HG03159 (cell line): Measurements from ENCODE around the gene TMEM151B.
A peak's percentile ranks its signal among the peaks of the same experiment; 100 is the strongest.
"Not testable (repeated sequence)": the region's sequence is repeated elsewhere in the genome, so short reads cannot be mapped to it uniquely, and the experiment has no call there.

ENCODE experiments used
- ATAC-seq: cut with Tn5 transposase; IDR thresholded peaks from one replicate; pipeline ENCODE4 v1.9.1; 2021; ENCODE audit warnings: mild to moderate bottlenecking, moderate library complexity; ENCODE audit not compliant: unreplicated experiment

TMEM151B gene

DNA sequence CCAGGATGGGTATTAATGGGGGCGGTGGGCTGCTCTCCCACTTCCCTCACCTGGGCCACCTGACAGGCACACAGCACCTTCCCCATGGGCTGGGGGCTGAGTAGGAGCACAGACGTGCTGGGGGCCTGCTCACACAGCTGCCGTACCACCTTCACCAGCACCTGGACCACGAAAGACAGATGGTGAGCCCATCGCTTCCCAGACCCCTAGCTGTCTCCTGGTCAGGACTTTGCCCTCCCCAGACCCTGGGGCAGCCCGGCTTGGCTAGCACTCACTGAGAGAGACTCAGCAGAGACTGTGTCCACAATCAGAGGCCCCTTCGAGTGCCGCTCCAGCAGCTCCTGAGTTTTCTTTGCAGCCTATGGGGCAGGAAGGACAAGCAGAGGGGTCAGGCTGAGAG, 30.9 kb downstream of the TMEM151B start:
- ATAC-seq = no peak

DNA sequence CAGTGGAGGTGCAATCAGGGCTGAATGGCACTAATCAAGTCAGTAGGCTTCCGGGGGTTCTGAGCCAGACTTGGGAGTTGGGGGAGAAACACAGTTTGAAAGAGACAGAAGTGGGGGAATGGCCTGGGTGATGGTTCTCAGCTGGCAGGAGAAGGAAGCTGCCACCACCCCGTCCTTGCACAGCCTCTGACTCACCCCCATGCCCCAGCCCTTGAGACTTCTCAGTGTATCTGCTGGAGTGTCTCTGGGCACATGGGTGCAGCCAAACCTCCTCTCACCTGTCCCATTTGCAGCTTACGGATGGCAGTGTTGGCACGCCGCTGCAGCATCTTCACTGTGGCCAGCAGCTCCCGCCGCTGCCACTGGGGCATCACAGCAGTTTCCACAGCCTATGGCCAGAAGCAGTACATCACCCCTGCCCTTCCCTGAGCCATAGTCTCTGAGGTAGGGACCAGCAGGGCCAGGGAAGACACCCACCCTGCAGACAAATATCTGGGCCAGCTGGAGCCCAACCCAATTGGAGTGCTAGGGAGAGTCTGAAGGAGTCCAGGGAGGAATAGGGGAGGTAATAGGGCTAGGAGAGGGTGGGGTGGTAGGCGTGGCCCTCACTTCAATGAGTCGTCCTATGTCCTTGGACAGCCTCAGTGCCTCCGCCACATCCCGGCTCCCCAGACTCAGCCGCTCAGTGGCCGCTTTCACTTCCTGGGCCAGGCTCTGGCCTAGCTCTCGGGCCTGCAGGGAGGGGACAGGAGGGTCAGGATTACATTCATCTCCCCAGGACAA, 31.7 kb downstream of the TMEM151B start:
- no peak for ATAC-seq

DNA sequence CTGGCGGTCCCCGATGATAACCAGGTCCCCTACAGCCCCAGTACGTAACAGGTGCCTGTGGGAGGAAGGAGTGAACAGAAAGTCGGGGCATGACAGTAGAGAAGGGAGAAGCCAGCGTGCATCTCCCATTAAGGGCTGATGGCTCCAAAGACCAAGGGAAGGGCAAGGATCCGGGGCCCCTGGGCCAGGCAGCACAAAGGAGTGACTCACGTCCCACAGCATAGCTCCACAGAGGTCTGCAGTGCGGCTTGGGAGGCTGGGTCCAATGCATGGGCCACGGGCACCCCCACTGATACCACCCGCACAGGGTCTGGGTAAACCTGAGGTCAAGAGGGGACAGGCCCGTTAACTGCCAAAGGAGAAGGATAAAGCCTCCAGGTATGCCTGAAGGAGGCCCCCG, 32.6 kb downstream of the TMEM151B start:
- ATAC-seq = no peak

DNA sequence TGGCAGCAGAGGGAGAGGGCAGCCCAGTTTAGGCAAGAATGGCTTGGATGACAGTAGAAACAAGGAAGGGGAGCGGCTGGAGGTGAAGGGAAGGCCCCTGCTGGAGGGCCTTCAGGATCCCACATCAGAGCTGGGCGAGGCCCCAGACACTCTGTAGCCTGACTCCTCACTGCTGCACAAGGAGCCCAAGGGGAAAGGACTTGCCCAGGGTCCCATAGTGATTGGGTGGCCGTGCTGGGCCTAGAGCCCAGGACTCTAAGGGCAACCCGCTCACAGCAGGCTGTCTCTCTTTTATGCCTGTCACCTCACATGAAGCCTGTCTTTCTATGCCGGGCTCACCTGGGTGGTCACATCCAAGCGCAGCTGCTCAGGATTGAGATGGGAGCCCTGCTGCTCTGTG, 33.6 kb downstream of the TMEM151B start:
- no peak for ATAC-seq

DNA sequence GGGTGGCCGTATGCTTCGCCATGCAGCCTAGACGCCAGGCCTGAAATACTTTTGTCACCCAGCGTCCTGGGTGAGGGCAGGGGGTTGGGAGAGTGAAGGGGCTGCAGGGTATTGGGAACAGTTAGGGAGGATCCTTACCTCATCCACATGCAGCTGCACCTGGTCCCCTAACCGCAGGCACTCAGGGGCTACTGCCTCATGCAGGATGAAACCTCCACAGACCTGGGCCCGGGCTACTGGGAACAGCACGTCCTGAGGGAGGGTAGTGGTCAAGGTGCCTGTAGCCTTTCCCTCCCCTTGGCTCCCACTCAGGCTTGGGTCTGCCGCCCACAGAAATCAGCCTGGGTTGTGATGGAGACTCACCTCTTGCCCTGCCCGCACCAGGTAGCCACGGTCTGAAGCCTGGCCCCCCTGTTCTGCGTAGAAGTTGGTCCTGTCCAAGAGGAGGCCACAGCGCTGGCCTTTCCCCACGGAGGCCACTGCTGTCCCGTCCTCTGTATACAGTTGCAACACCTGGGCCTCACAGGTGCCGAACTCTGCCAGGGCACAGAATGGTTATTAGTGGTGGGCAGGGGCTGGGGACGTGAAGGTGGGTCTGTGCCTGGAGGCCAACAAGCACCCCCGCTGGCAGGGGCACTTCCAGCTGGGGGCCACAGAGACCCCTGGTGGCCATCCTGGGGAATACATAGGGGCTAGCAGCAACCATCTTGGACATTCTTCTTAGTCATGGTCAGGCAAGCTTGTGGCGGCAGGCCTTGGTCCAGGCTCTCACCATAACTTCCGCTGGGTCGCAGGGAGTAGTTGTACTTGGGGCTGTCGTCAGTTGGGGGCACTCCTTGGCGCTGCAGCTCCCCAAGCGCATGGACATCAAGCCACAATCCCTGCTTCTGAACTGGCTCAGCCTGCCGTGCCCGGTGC, 34.3 kb downstream of the TMEM151B start:
- ATAC-seq = no peak

DNA sequence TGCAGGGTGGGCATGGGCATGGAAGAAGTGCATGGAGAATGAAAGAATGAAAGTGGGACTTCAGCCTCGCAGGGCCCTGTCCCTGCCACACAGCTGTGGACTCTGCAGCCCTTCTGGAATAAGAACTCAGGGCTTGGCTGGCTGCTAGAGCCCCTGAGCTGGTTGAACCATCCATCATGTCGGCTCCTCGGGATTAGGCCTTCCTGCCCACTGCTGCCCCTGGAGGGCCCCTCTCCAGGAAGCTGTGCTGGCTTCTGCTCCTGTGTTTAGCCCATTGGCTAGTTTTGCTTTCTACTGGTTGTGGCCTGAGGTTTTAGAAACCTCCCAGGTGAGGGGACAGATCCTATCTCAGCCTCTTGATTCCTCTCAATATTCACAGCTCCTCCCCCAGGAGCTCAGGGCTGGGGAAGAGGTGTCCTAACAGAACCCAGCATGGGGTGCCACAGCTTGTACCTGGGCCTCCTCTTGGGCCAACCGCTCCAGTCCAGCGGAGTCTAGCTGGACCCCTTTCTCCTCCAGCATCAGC, 35.0 kb downstream of the TMEM151B start:
- no peak for ATAC-seq

DNA sequence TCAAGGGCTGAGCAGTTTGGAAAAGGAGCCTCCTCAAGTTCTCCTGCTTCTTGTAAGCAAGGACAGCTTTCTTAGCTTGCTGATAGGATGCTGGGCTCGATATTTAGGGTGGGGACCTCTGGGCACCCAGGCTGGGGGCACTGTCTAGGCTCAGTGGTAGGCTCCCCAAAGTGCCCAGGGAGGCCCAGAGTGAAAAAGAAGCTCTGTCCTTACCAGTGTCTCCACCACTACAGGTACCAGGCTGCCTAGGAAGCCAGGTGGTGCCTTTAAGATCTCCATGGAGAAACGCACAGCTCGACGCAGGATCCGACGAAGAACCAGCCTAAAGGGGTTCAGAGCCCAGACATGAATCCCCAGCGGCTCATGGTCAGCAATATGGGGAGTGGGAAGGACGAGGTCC, 36.5 kb downstream of the TMEM151B start:
- no peak for ATAC-seq

DNA sequence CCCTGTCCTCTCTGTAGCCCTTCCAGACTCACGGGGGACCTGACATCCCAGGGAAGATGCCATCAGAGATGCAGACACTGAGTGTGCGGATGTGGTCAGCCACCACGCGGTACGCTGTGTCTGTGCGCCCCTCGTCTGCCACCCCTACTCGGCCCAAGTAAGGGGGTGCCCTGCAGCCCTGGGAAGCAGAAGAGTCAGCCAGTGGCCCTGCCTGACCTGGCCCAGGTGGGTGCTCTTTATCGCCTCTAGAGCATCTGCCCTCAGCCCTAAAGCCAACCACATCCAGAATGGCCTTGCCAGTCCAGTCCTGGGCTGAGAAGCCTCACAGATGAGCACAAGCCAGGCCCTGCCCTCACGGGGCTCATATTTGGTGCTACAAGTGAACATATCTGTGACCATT, 37.0 kb downstream of the TMEM151B start:
- ATAC-seq = no peak

DNA sequence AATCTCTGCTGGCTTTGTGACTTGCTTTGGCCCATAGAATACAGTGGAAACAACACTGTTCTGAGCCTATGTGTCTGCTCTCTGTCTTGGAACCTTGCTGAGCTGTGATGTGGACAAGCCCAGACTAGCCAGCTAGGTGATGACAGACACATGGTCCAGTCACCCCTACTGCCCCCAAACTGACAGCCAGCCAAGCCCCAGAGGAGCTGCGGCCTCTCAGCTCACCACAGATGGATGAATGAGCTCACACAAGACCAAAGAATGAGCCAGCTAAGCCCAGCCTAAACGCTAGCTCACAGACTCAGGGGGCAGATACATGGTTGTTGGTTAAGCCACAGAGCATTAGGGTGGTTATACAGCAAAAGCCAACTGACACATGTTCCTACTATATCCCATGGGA, 38.8 kb downstream of the TMEM151B start:
- no peak for ATAC-seq

DNA sequence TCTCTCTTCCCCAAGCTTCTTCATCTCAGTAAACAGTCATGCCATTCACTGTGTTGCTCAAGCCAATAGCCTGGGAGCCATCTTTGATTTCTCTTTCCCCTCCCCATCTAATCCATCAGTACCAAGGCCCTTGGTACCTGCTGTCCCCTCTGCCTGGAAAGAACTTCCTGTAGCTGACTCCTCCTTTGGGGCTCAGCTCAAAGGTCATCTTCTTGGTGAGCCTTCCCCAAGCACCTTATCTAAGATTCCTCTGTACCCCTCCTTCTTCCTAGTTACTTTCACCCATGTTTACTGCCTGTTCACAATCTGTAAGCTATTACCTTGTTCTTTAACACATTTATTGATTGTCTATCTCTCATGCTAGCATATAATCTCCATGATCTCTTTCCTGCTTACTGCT, 39.4 kb downstream of the TMEM151B start:
- ATAC-seq = no peak

DNA sequence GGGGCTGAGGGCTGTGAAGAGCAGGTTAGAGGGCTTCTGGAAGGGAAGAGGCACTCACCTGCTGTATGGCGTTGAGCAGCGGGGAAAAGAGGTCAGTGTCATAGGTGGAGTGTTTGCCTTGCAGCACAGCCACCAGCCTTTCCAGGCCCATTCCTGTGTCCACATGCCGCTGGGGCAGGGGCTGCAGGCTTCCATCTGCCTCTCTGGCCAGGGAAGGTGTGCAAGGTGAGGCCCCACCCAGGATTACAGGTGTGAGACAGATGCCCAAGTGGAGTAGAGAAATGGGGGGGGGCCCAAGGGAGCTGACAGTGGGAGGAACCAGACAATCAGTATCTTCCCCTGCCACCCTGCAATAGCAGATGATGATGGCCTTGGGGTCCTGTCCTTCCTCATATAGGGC, 40.0 kb downstream of the TMEM151B start:
- no peak for ATAC-seq

DNA sequence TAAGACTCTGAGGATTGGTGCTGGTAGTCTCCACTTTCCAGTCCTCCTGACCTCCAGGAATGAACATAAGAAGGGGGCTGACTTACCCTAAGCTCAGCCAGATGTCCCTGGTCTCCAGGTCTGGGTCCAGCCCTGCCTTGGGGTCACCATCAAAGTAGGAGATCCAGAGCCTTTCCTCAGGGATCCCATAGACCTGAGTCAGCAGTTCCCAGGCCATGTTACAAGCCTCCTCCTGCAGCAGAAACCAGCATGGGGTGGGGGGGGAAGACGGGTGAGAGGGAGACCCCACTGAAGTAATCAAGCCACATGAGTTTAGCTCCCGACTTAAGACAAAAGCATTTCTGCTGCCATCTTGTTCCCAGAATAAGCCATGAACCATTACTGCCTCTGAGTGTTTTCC, 41.1 kb downstream of the TMEM151B start:
- no peak for ATAC-seq

DNA sequence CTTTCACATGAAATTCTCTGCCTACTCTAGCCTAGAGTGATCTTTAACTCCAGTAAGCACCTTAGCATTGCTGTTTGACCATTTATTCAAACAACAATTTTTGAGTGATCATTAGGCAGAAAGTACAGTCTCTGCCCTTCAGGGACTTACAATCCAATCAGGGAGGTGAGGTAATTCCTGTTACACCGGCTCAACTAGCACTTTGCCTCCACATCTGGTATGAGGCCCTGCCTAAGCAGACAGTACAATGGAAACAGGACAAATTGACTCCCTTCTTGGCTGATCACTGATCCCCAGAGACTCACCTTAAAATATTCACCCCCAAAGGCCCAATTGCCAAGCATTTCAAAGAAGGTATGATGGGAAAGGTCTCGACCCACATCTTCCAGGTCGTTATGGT, 41.5 kb downstream of the TMEM151B start:
- ATAC-seq = no peak

DNA sequence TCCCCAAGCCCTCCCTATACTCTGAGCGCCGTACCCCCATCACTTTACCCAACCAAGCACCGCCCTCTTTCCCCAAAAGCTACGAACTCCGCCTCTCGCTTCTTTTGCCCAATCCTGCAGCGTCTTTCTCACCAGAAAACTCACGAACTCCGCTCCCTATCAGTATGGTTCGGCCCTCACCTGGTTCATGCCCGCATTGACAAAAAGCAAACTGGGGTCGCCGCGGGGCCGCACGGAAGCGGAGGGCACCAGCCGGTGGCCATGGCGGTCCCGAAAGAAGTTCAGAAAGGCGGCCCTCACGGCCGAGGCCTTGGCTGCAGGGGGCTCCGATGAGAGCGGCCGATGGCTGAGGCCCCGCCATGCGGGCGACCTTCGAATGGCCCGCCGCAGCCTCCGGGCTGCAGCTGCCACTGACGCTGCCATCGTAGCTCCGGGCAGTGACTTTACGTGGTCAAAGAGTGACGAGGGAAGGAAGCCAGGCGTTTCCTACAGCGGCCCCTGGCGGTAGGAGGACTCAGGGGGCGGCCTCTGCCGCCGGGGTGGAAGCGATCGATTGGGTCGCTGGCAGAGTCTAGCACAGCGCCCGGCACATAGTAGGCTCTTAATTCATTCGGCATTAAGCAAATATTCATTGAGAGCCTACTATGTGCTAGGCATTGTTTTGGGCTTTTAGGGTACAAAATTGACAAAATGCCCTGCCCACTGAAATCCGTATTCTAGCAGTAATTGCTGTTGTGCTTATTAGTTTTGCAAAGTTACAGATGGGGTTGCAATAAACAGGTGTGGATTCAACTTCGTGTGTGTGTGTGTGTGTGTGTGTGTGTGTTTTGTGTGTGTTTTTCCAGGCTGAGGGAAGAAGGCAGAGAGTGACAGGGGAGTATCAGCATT, 42.9 kb downstream of the TMEM151B start, which contains the start of gene AARS2:
Gene AARS2, minus strand, starts transcription at position 447 of the 888 bp plus-strand sequence. Its CDS starts 24 bp downstream, at position 423.
- peak; percentile 94 for ATAC-seq

DNA sequence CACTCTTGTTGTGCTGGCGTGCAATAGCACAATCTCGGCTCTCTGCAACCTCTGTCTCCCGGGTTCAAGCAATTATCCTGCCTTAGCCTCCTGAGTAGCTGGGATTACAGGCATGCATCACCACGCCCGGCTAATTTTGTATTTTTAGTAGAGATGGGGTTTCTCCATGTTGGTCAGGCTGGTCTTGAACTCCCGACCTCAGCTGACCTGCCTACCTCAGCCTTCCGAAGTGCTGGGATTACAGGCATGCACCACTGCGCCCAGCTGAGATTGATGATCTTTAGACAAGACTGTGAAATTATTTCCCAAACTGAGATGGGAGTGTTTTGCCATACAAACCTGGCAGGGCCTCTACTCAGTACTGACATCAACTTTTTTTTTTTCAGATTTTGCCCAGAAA, 44.4 kb downstream of the TMEM151B start:
- not testable (repeated sequence) for ATAC-seq

DNA sequence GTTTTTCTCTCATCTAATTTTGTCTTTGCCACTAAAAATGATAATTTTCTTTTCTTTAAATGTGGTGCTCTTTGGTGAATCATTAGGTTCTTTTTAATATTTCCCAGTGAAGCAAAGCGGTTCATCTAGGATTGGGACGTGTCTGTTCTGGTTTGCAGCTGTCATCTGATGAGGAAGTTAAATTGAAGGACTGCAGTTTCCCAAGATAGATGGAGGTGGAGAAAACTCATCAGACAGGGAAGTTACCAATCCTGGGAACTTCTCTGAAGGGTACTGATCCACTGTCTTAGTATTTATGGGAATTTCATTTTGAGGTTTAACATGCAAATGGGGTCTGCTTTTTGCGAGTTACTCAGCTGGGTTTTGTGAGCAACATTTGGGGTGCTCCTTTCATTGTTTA, 45.3 kb downstream of the TMEM151B start:
- ATAC-seq = no peak

DNA sequence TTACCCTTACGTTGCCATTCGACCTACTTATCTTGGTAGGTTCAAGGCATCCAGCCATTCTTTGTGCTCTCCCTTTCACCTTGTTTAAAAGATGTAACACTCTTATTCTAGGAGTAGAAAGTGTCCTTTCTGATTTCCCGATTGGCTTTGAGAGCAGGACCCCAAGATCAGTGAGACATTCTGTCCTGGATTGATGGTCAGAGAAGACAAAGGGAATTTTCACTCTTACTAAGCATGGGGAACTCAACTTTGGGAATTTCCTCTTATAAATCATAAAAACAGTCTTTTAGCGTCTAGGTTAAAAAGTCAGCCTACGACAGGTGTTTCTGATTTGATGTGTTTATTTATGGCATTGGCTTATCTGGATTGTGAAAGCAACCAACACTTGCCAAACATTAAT, 45.7 kb downstream of the TMEM151B start:
- ATAC-seq = no peak

DNA sequence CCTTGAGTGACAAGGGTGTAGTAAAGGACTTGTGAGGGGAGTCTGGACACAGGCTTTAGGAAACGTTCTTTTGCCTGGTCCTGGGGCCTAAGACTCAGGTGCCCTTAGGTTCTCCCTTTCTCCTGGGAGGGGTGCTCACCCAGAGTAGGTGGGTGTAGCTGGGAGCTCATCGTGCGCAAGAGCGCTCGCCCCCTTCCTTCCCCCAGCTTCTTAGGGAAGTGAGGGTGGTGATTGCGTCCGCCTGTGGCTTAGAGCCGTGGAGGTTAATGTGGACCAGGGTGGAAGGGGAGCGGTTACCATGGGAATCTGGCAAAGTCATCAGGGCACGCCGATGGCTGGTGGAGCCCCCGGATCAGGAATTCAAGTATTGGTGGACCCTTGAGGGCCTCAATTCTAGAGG, 46.2 kb downstream of the TMEM151B start:
- no peak for ATAC-seq

DNA sequence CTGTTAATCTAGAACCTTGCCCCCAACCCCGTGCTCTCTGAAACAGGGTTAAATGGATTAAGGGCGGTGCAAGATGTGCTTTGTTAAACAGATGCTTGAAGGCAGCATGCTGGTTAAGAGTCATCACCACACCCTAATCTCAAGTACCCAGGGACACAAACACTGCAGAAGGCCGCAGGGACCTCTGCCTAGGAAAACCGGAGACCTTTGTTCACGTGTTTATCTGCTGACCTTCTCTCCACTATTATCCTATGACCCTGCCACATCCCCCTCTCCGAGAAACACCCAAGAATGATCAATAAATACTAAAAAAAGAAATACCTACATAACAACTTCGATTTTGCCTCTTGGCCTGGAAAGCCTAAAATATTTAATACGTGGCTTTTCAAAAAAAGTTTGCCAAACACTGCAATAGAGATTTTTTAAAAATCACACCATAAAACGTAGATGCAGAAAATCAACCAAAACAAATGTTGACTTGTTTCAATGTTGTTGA, 46.9 kb downstream of the TMEM151B start:
- not testable (repeated sequence) for ATAC-seq

DNA sequence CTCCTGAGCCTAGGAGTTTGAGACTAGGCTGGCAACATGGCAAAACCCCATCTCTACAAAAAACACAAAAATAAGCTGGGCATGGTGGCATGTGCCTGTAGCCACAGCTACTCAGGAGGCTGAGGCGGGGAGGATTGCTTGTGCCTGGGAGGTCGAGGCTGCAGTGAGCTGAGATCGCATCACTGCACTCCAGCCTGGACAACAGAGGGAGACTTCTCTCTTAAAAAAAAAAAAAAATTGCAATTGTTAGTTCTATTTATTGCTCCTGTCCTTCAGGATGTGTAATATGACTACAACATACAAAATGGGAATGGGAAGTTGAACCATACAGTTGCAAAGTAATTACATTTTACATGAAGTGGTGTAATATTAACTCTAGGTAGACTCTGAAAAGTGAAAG, 51.0 kb downstream of the TMEM151B start:
- ATAC-seq = no peak

DNA sequence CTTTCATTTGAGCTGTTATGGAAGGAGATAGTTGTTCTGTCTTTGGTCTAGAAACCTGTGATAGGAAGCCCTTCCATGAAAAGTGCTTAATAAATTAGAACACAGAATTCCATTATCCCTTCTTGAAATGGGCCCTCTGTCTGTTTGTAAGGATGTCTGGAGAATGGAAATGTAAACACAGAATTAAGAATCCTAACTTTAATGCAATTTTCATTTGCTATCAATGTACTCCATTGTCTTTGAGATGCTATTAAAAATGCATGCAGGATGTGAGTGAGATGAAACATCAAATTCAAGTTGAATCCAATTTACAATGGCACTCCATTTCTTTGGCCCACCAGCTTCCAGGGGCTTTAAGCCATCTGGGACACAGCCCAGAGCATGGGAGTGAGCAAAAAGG, 56.8 kb downstream of the TMEM151B start:
- ATAC-seq = no peak
